ENCODE results near the gene TCHHL1.
"Not testable (repeated sequence)": the region's sequence is repeated elsewhere in the genome, so short reads cannot be mapped to it uniquely, and the experiment has no call there.

TCHHL1 gene

GRCh38 chr1:152084853-152085252, 4.0 kb downstream of the TCHHL1 start:
- no peak for DNase-seq

- DNase-seq = not testable (repeated sequence)
Observed at GRCh38 chr1:152081026-152081425, 7.8 kb downstream of the TCHHL1 start.

GRCh38 chr1:152080494-152080893, 8.4 kb downstream of the TCHHL1 start:
- not testable (repeated sequence) for DNase-seq

GRCh38 chr1:152078831-152079441, 9.9 kb downstream of the TCHHL1 start:
- no peak for DNase-seq

GRCh38 chr1:152072311-152072710, 16.6 kb downstream of the TCHHL1 start:
- DNase-seq = no peak

GRCh38 chr1:152071123-152071522, 17.7 kb downstream of the TCHHL1 start:
- DNase-seq = no peak

GRCh38 chr1:152067929-152068328, 20.9 kb downstream of the TCHHL1 start:
- no peak for DNase-seq

- DNase-seq = no peak
Observed at GRCh38 chr1:152067150-152067549, 21.7 kb downstream of the TCHHL1 start.

GRCh38 chr1:152061952-152062351, 26.9 kb downstream of the TCHHL1 start:
- no peak for DNase-seq

GRCh38 chr1:152053375-152053774, 35.5 kb downstream of the TCHHL1 start:
- DNase-seq = no peak

- peak; percentile 83 for DNase-seq
Observed at GRCh38 chr1:152052606-152053005, 36.3 kb downstream of the TCHHL1 start.

- DNase-seq = no peak
Observed at GRCh38 chr1:152050886-152051675, 37.8 kb downstream of the TCHHL1 start.

GRCh38 chr1:152049291-152050083, 39.4 kb downstream of the TCHHL1 start:
- no peak for DNase-seq

GRCh38 chr1:152048416-152049009, 40.4 kb downstream of the TCHHL1 start:
- DNase-seq = peak; percentile 73 to 80

GRCh38 chr1:152047730-152048415, 41.0 kb downstream of the TCHHL1 start:
- peak; percentile 91 to 93 for DNase-seq

GRCh38 chr1:152047413-152047729, 41.5 kb downstream of the TCHHL1 start:
- DNase-seq = no peak

- DNase-seq = no peak
Observed at GRCh38 chr1:152044386-152044785, 44.5 kb downstream of the TCHHL1 start.

GRCh38 chr1:152043870-152044269, 45.0 kb downstream of the TCHHL1 start:
- no peak for DNase-seq

GRCh38 chr1:152042030-152042429, 46.8 kb downstream of the TCHHL1 start:
- no peak for DNase-seq

GRCh38 chr1:152039886-152040285, 49.0 kb downstream of the TCHHL1 start:
- DNase-seq = no peak

- no peak for DNase-seq
Observed at GRCh38 chr1:152039461-152039860, 49.4 kb downstream of the TCHHL1 start.

- no peak for DNase-seq
Observed at GRCh38 chr1:152038871-152039270, 50.0 kb downstream of the TCHHL1 start.

Measured in CD4-positive, alpha-beta T cell treated with Interleukin-4 for 1 hour (primary cell).